Measurements from ENCODE around the gene UBR2. TPM values are rescaled to one million over a fixed set of nuclear protein-coding genes. Genes with fewer than 3 reads are reported as not detected.

The UBR2 gene
- total and polyA plus RNA-seq, 2 of the 13 experiments (the other 11 are each of a cell fraction or from before 2014, with no cell fraction given), result 17.6 to 29.3 TPM

DNA sequence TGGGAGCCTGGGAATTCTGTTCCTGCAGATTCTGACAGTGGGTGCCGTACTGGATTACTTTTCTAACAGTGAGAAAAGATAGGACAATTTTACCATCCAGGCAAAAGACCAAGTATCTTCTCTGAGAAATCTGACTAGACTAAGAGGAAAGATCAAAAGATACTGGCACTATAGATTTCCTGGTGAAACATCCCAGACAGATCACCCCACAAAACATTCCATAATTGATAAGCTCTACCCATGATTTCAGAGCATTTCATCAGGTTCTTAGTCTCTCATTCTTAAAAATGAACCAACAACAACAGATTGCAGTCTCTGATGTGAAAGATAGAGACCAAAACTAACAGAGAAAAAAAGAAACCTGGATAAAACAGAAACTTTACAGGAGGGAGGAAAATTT, 13.6 kb upstream of the UBR2 start:
- FAIRE-seq (no peak), DNase-seq (ENCODE audit: low spot score) (no peak), ATAC-seq (no peak)
- CTCF ChIA-PET (ENCODE audit: low intra/inter-chr PET ratio, low total read pairs), result no interaction called here
- Histone ChIP-seq H3K4me1 (ENCODE audit: insufficient read depth, low read length) (peaks cover 18% of the 10 kb centered on the region), H3K4me3 (replicated peaks in 1 of 3; ENCODE audit: insufficient read depth in 1 of 3, low read depth in 2 of 3, low read length in 3 of 3) (no peak overlapping the region), H3K9ac (ENCODE audit: insufficient read depth, low read depth, low read length) (no peak overlapping the region), H3K27ac (ENCODE audit: extremely low read length, insufficient read depth, low read length) (no peak overlapping the region), H3K4me2 (ENCODE audit: low read depth, low read length) (no peak overlapping the region), H3K27me3 (ENCODE audit: control insufficient read depth in 1 of 2, insufficient read depth in 2 of 2, low read length in 2 of 2) (no peaks in the 10 kb centered on the region), H3K79me2 (ENCODE audit: insufficient read depth, low read length) (no peaks in the 10 kb centered on the region), H2AFZ (ENCODE audit: low read length) (no peak overlapping the region), H4K20me1 (ENCODE audit: insufficient read depth, low read length) (no peaks in the 10 kb centered on the region), H3K9me3 (ENCODE audit: low read length) (no peaks in the 10 kb centered on the region), H3K36me3 (replicated peaks in 1 of 2; ENCODE audit: control insufficient read depth in 1 of 2, insufficient read depth in 2 of 2, low read length in 2 of 2) (no peaks in the 10 kb centered on the region)
- intact Hi-C loops (cut with micrococcal nuclease; ENCODE audit: unreplicated experiment) (no loop called here), in situ Hi-C loops (cut with HindIII; ENCODE audit: extremely low pct_ligation_motif_present, low pct_unique_long_range_greater_than_20kb) (no loop called here)
- POLR2A ChIA-PET, result interaction anchor here (0.7 to 2.4 kb wide), 2 partner anchors 14 to 504 kb away, joined by 3 to 9 read pairs; partner anchors contain the start of genes CUL7 and UBR2
- WGBS (ENCODE audit: low lambda C conversion rate), result 4% methylated on average over 1 of the region's 1 CpG
- BruUV-seq (replicated peaks), result no TSS peak
- TF ChIP-seq GLI4 (CRISPR knock-in tag; IDR thresholded peaks at IDR 0.05; ENCODE audit: borderline replicate concordance) (no peak), ZNF292 (CRISPR knock-in tag; IDR thresholded peaks at IDR 0.05; ENCODE audit: borderline replicate concordance, low read depth) (no peak), FOXO1 (CRISPR knock-in tag; IDR thresholded peaks at IDR 0.05) (no peak), ATF4 (CRISPR knock-in tag; IDR thresholded peaks at IDR 0.05) (no peak), ZBTB40 (IDR thresholded peaks at IDR 0.05) (no peak), ZBTB40 (CRISPR knock-in tag; IDR thresholded peaks at IDR 0.05) (no peak), TP53 (CRISPR knock-in tag; conservative IDR thresholded peaks at IDR 0.05) (no peak), PPARG (CRISPR knock-in tag; conservative IDR thresholded peaks at IDR 0.05) (no peak), ARHGAP35 (CRISPR knock-in tag; IDR thresholded peaks at IDR 0.05; ENCODE audit: borderline replicate concordance) (no peak), FOXA1 (IDR thresholded peaks at IDR 0.05) (no peak), FOXA1 (CRISPR knock-in tag; IDR thresholded peaks at IDR 0.05) (no peak), DPF2 (CRISPR knock-in tag; IDR thresholded peaks at IDR 0.05; ENCODE audit: borderline replicate concordance, low read depth) (no peak), NKX3-1 (CRISPR knock-in tag; IDR thresholded peaks at IDR 0.05) (no peak), TCF7L2 (IDR thresholded peaks at IDR 0.05; ENCODE audit: low read depth, low read length) (no peak)
- TF ChIP-seq, protein P1, sequence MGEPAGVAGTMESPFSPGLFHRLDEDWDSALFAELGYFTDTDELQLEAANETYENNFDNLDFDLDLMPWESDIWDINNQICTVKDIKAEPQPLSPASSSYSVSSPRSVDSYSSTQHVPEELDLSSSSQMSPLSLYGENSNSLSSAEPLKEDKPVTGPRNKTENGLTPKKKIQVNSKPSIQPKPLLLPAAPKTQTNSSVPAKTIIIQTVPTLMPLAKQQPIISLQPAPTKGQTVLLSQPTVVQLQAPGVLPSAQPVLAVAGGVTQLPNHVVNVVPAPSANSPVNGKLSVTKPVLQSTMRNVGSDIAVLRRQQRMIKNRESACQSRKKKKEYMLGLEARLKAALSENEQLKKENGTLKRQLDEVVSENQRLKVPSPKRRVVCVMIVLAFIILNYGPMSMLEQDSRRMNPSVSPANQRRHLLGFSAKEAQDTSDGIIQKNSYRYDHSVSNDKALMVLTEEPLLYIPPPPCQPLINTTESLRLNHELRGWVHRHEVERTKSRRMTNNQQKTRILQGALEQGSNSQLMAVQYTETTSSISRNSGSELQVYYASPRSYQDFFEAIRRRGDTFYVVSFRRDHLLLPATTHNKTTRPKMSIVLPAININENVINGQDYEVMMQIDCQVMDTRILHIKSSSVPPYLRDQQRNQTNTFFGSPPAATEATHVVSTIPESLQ (CRISPR knock-in tag; conservative IDR thresholded peaks at IDR 0.05), result no peak
